Right lobe of liver (tissue), 6 donors: ENCODE results near the gene PINK1. TPM values are rescaled to one million over a fixed set of nuclear protein-coding genes. Genes with fewer than 3 reads are reported as not detected.

Source experiments
- ATAC-seq, 4 donors: fragments of 200-7000 bp; cut with Tn5 transposase; one replicate each; pipeline ENCODE4 v1.9.1; 2020; ENCODE audit warnings: mild to moderate bottlenecking in 4 of 4, moderate library complexity in 4 of 4
- DNase-seq, 3 donors: peaks; one replicate each; pipeline ENCODE4 v3.0.0-alpha.2; 2020
- H3K27ac ChIP-seq, 3 donors: fragments of 200-600 bp; one replicate each; pipeline ENCODE4 v1.8.0; 2022
- H3K27me3 ChIP-seq, 2 donors: fragments of 200-600 bp; one replicate each; pipeline ENCODE4 v1.8.0; 2022
- H3K36me3 ChIP-seq, 4 donors: fragments of 200-600 bp; sonication (generic) in 1 of 4; one replicate each; pipeline versions ENCODE4 v1.5.1 to v1.8.0; 2017 to 2022; ENCODE audit warnings: control low read depth in 1 of 4
- H3K4me1 ChIP-seq, 4 donors: fragments of 200-600 bp; sonication (generic) in 1 of 4; one replicate each; pipeline versions ENCODE4 v1.5.1 to v1.8.0; 2017 to 2022; ENCODE audit warnings: control low read depth in 1 of 4
- H3K4me3 ChIP-seq, 3 donors: fragments of 200-600 bp; one replicate each; pipeline ENCODE4 v1.8.0; 2022
- H3K9me3 ChIP-seq, 4 donors: fragments of 200-600 bp; sonication (generic) in 1 of 4; one replicate each; pipeline versions ENCODE4 v1.5.1 to v1.8.0; 2017 to 2022; ENCODE audit warnings: control low read depth in 1 of 4
- POLR2A ChIP-seq: fragments of 450-650 bp; IDR thresholded peaks from one replicate; pipeline ENCODE4 v1.6.1; 2017; ENCODE audit warnings: antibody characterized with exemption, mild to moderate bottlenecking
- WGBS: methylation state at CpG from one replicate; pipeline ENCODE4 v1.1.6; 2018; ENCODE audit warnings: low coverage, low lambda C conversion rate; ENCODE audit not compliant: insufficient coverage; ENCODE audit errors: missing lambda C conversion rate; 5-methylcytosine and 5-hydroxymethylcytosine counted together
- intact Hi-C, 2 donors: fragments of 100-400 bp; cut with DNase I; formaldehyde crosslinking; loops; one replicate each; pipeline versions ENCODE4 v1.11.2 to v1.14.1; 2022
- total RNA-seq, 6 experiments: library from RNA; depleted of rRNA in 2 of 6; stranded (reverse); fragments of >200 nt in 2 of 6; fragmentation: NEBNext Ultra II Directional in 3 of 6; extraction: Animal tissue kit (Norgen Biotek cat#: 25700) in 3 of 6; gene quantifications; one replicate each; pipeline versions ENCODE4 v1.1.0 to v1.2.4, GENCODE V29; 2016 to 2023
- TF ChIP-seq, protein P1 (sequence below), 4 donors: fragments of 200-600 bp in 3 of 4; fragments of 450-650 bp in 1 of 4; IDR thresholded peaks; one replicate each; pipeline versions ENCODE4 v1.5.1 to v1.8.0; 2016 to 2022; ENCODE audit warnings: antibody characterized with exemption in 4 of 4, mild to moderate bottlenecking in 2 of 4
- donor health status: DM: no; HTN: yes; CAD: no.
- donor health status: DM: no; HTN: no; CAD: no.
- donor health status: DM: no; HTN: no; CAD: no.
- donor health status: DM: no; HTN: yes; CAD: no.
- donor health status: DM: no; HTN: yes; CAD: no.

The PINK1 gene
- total RNA-seq, 6 experiments from 2014 or later, result 67.3 to 94.1 (median 83.0) TPM

DNA sequence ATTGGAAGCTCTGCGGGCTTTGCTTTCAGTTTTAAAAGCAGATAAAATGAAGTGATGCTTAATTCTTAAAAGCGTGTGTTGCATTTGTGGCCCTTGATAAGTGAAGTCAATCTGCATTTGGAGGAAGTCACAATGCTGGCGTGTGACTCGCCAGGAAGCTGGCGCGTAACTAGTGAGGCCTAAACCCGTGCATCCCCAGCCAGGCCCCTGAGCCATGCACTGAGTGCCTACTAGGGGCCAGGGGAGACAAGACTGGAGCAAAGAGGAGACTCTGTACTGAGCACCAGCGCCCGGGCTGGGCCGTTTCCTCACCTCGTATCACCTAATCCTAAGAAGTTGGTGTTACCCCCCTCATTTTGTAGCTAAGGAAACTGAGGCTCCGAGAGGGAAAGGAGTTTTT lies 32.5 kb downstream of the PINK1 start:
- no peak overlapping the region for H3K4me3 ChIP-seq
- intact Hi-C loops, result no loop called here
- WGBS, result no CpG with 5 or more reads among the region's 12 CpGs

DNA sequence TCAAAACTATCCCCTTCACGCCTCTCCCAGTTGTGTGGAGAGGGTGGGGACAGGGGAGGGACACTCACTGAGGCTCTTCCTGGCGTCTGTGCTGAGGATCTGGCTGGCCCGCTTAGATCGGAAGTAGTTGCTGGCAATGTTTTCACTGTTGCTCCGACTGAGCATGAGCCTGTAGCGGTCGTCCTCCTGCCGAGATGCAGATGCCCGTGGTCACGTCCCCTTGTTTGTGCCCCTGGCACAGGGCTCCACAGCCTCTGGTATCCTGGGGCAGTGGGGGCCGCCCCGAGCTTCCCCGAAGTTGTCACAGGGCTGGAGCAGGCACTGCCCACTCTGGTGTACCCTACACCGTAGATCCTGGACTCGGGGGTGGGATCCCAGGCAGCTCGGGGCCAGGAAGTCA lies 32.9 kb downstream of the PINK1 start:
- peak in 3 of 4 donors; percentile 23 to 38 (median 23) for ATAC-seq
- no peaks in the 10 kb centered on the region for H3K9me3 ChIP-seq
- intact Hi-C loops, result no loop called here

More for the DNA sequence above, 32.5 kb downstream of the PINK1 start:
- H3K4me1 ChIP-seq, result peaks cover 0 to 4% (median 0%) of the 10 kb centered on the region in 4 donors
- H3K9me3 ChIP-seq, result no peaks in the 10 kb centered on the region
- TF ChIP-seq, protein P1, sequence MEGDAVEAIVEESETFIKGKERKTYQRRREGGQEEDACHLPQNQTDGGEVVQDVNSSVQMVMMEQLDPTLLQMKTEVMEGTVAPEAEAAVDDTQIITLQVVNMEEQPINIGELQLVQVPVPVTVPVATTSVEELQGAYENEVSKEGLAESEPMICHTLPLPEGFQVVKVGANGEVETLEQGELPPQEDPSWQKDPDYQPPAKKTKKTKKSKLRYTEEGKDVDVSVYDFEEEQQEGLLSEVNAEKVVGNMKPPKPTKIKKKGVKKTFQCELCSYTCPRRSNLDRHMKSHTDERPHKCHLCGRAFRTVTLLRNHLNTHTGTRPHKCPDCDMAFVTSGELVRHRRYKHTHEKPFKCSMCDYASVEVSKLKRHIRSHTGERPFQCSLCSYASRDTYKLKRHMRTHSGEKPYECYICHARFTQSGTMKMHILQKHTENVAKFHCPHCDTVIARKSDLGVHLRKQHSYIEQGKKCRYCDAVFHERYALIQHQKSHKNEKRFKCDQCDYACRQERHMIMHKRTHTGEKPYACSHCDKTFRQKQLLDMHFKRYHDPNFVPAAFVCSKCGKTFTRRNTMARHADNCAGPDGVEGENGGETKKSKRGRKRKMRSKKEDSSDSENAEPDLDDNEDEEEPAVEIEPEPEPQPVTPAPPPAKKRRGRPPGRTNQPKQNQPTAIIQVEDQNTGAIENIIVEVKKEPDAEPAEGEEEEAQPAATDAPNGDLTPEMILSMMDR (IDR thresholded peaks at IDR 0.05), result no peak
- TF ChIP-seq POLR2A, result no peak
- no peaks in the 10 kb centered on the region for H3K27me3 ChIP-seq
- no peak for DNase-seq
- peak overlapping the region in 2 of 3 donors; percentile 47 to 63 for H3K27ac ChIP-seq
- ATAC-seq, result no peak
- no peaks in the 10 kb centered on the region for H3K36me3 ChIP-seq

DNA sequence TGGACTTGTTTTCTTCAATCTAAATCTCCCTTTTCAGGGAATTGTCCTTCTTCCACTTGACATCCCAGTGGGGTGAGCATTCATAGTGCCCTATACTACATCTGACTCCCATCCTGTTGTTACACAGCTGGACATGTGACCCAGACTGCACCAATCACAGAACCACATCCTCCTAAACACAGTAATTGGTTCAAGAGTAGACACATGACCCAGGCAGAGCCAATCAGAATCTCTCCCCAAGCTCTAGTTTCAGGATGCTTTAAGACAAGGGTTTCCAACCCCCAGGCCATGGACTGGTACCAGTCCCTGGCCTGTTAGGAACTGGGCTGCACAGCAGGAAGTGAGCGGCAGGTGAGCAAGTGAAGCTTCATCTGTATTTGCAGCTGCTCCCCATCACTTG lies 33.5 kb downstream of the PINK1 start:
- TF ChIP-seq, protein P1 (IDR thresholded peaks at IDR 0.05), result no peak
- TF ChIP-seq POLR2A, result no peak
- ATAC-seq, result no peak
- WGBS, result no CpG with 5 or more reads among the region's 1 CpG
- Histone ChIP-seq H3K9me3 (no peaks in the 10 kb centered on the region), H3K4me1 (peaks cover 0 to 4% (median 0%) of the 10 kb centered on the region in 4 donors), H3K36me3 (no peaks in the 10 kb centered on the region), H3K27me3 (no peaks in the 10 kb centered on the region), H3K27ac (peak overlapping the region in 1 of 3 donors; percentile 63), H3K4me3 (no peak overlapping the region)
- intact Hi-C loops, result no loop called here
- no peak for DNase-seq

More for the DNA sequence above, 32.9 kb downstream of the PINK1 start:
- Histone ChIP-seq H3K27me3 (no peaks in the 10 kb centered on the region), H3K4me3 (no peak overlapping the region), H3K27ac (peak overlapping the region in 2 of 3 donors; percentile 47 to 63), H3K4me1 (peaks cover 0 to 4% (median 0%) of the 10 kb centered on the region in 4 donors), H3K36me3 (no peaks in the 10 kb centered on the region)
- TF ChIP-seq POLR2A, result no peak
- TF ChIP-seq, protein P1 (IDR thresholded peaks at IDR 0.05), result no peak
- peak in 1 of 3 donors; percentile 34 for DNase-seq
- WGBS, result 87% methylated on average over 3 of the region's 16 CpGs

DNA sequence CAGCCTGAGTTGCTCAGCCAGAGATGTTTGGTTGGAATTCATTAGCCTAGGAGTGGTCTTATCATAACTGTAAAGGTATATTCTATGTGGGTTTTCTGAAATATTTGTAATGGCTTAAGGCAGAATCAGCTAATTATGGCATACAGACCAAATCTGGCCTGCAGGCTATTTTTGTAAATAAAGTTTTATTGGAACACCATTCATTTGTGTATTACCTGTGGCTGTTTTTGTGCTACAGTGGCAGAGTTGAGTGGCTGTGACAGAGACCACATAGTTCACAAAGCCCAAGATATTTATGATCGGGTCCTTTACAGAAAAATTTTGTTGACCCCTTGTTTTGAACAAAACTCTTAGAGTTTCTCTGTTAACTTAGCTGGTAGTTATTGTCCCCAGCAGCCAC lies 35.3 kb downstream of the PINK1 start:
- Histone ChIP-seq H3K4me1 (no peaks in the 10 kb centered on the region), H3K27ac (no peak overlapping the region), H3K4me3 (no peak overlapping the region), H3K9me3 (no peaks in the 10 kb centered on the region), H3K27me3 (no peaks in the 10 kb centered on the region), H3K36me3 (no peaks in the 10 kb centered on the region)
- intact Hi-C loops, result no loop called here
- 100% methylated on average over 1 of the region's 1 CpG for WGBS
- no peak for ATAC-seq
- TF ChIP-seq, protein P1 (IDR thresholded peaks at IDR 0.05), result no peak
- TF ChIP-seq POLR2A, result no peak
- no peak for DNase-seq

DNA sequence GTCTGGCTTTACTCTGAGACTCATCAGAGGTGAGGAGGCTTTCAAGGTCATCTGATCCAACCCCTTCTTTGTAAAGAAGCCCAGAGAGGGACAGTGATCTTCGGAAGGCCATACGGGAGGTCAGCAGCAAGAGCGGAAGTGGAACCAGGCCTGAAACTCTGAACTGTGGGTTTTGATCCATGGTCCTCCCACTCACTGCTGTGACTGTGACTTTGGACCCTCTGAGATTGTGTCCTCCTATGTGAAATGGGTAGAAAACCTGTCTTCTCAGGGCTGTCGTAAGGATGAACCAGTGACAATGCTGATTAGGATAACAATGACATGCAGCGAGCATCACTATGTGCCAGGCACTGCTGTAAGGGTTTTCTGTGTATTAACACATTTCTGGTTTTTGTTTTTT lies 37.7 kb downstream of the PINK1 start:
- WGBS, result 93% methylated on average over 4 of the region's 5 CpGs
- Histone ChIP-seq H3K9me3 (no peaks in the 10 kb centered on the region), H3K27ac (no peak overlapping the region), H3K4me3 (no peak overlapping the region), H3K36me3 (no peaks in the 10 kb centered on the region), H3K27me3 (no peaks in the 10 kb centered on the region), H3K4me1 (no peaks in the 10 kb centered on the region)
- no peak for TF ChIP-seq POLR2A
- TF ChIP-seq, protein P1 (IDR thresholded peaks at IDR 0.05), result no peak
- intact Hi-C loops, result no loop called here
- ATAC-seq (no peak), DNase-seq (no peak)
